Measurements from ENCODE around the gene PSMB3. TPM values are rescaled to one million over a fixed set of nuclear protein-coding genes. Genes with fewer than 3 reads are reported as not detected.

The PSMB3 gene
- total and polyA plus RNA-seq, 11 donors = 145 to 305 (median 199) TPM

GRCh38 chr17:38712593-38712992 lies 39.9 kb upstream of the PSMB3 start:
- DNase-seq = no peak
- Histone ChIP-seq H3K4me3 (no peak overlapping the region), H3K9me3 (no peaks in the 10 kb centered on the region), H3K27me3 (no peaks in the 10 kb centered on the region), H3K36me3 (peaks cover 0 to 100% (median 91%) of the 10 kb centered on the region in 9 donors), H3K27ac (peak overlapping the region in 2 of 12 donors; percentile 55 to 64), H3K4me1 (peaks cover 0 to 42% (median 13%) of the 10 kb centered on the region in 12 donors)
- intact Hi-C loops (cut with DNase I) = no loop called here
- 88 to 93% (median 90%) methylated on average over 10 of the region's 10 CpGs for WGBS, 4 donors
- no peak for ATAC-seq
- TF ChIP-seq CTCF (IDR thresholded peaks at IDR 0.05) (no peak), POLR2A (IDR thresholded peaks at IDR 0.05) (no peak)

GRCh38 chr17:38713456-38714075 lies 39.0 kb upstream of the PSMB3 start:
- TF ChIP-seq POLR2A (IDR thresholded peaks at IDR 0.05) (no peak), CTCF (IDR thresholded peaks at IDR 0.05) (no peak)
- peaks cover 0 to 37% (median 13%) of the 10 kb centered on the region in 12 donors for H3K4me1 ChIP-seq
- no peaks in the 10 kb centered on the region for H3K9me3 ChIP-seq
- peaks cover 0 to 100% (median 93%) of the 10 kb centered on the region in 9 donors for H3K36me3 ChIP-seq
- no peak overlapping the region for H3K4me3 ChIP-seq
- H3K27me3 ChIP-seq = no peaks in the 10 kb centered on the region
- H3K27ac ChIP-seq = no peak overlapping the region
- 69 to 72% (median 70%) methylated on average over 10 to 11 of the region's 11 CpGs for WGBS, 4 donors
- intact Hi-C loops (cut with DNase I) = no loop called here
- DNase-seq (no peak), ATAC-seq (no peak)

GRCh38 chr17:38715216-38715943 lies 37.2 kb upstream of the PSMB3 start:
- DNase-seq = no peak
- Histone ChIP-seq H3K27ac (no peak overlapping the region), H3K4me1 (peaks cover 0 to 25% (median 13%) of the 10 kb centered on the region in 12 donors), H3K27me3 (no peaks in the 10 kb centered on the region), H3K4me3 (no peak overlapping the region), H3K36me3 (peaks cover 0 to 100% (median 93%) of the 10 kb centered on the region in 9 donors), H3K9me3 (no peaks in the 10 kb centered on the region)
- TF ChIP-seq POLR2A (IDR thresholded peaks at IDR 0.05) (no peak), CTCF (IDR thresholded peaks at IDR 0.05) (no peak)
- ATAC-seq = no peak
- intact Hi-C loops (cut with DNase I) = no loop called here
- WGBS, 4 donors = 86 to 93% (median 88%) methylated on average over 9 of the region's 9 CpGs

GRCh38 chr17:38716368-38717005 lies 36.1 kb upstream of the PSMB3 start:
- Histone ChIP-seq H3K9me3 (no peaks in the 10 kb centered on the region), H3K4me1 (peaks cover 0 to 14% (median 6%) of the 10 kb centered on the region in 12 donors), H3K27ac (no peak overlapping the region), H3K4me3 (no peak overlapping the region), H3K36me3 (peaks cover 0 to 100% (median 97%) of the 10 kb centered on the region in 9 donors), H3K27me3 (no peaks in the 10 kb centered on the region)
- DNase-seq = no peak
- intact Hi-C loops (cut with DNase I) = no loop called here
- WGBS, 4 donors = 90 to 95% (median 92%) methylated on average over 9 to 18 of the region's 18 CpGs
- TF ChIP-seq POLR2A (IDR thresholded peaks at IDR 0.05) (no peak), CTCF (IDR thresholded peaks at IDR 0.05) (no peak)
- no peak for ATAC-seq
